ENCODE measurements around the gene DNAH17.

DNAH17 gene, protein sequence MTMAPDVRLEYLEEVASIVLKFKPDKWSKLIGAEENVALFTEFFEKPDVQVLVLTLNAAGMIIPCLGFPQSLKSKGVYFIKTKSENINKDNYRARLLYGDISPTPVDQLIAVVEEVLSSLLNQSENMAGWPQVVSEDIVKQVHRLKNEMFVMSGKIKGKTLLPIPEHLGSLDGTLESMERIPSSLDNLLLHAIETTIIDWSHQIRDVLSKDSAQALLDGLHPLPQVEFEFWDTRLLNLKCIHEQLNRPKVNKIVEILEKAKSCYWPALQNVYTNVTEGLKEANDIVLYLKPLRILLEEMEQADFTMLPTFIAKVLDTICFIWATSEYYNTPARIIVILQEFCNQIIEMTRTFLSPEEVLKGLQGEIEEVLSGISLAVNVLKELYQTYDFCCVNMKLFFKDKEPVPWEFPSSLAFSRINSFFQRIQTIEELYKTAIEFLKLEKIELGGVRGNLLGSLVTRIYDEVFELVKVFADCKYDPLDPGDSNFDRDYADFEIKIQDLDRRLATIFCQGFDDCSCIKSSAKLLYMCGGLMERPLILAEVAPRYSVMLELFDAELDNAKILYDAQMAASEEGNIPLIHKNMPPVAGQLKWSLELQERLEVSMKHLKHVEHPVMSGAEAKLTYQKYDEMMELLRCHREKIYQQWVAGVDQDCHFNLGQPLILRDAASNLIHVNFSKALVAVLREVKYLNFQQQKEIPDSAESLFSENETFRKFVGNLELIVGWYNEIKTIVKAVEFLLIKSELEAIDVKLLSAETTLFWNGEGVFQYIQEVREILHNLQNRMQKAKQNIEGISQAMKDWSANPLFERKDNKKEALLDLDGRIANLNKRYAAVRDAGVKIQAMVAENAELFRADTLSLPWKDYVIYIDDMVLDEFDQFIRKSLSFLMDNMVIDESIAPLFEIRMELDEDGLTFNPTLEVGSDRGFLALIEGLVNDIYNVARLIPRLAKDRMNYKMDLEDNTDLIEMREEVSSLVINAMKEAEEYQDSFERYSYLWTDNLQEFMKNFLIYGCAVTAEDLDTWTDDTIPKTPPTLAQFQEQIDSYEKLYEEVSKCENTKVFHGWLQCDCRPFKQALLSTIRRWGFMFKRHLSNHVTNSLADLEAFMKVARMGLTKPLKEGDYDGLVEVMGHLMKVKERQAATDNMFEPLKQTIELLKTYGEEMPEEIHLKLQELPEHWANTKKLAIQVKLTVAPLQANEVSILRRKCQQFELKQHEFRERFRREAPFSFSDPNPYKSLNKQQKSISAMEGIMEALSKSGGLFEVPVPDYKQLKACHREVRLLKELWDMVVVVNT (N-terminal part only)

DNA sequence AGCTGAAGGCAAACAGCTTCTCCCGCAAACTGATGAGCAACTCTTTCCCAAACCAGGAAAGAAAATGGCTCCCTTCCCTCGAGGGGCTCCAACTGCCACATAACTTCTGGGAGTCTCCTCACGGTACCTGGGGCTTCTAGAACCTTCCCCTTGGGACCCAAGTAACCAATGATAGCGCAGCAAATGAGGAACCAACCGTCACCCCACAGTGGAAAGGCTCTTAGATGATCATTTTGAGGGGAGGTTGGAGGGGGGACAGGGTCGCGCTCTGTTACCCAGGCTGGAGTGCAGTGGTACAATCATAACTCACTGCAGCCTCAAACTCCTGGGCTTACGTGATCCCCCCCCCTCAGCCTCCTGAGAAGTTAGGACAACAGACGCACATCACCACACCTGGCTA is at the start of gene DNAH17:
DNAH17 (minus strand) TSS at position 101 of the 400 bp plus-strand sequence. CDS start 2,339 bp downstream, outside the sequence.
- DNase-seq (ENCODE audit: low read depth, low spot score): no peak
- no peak within 1 kb of the TSS for H3K27ac ChIP-seq

GRCh38 chr17:78624324-78625151 is 47.3 kb upstream of the DNAH17 start:
- H3K27ac ChIP-seq: no peak overlapping the region
- no peak for DNase-seq (ENCODE audit: low read depth, low spot score)

GRCh38 chr17:78623541-78623940 is 46.3 kb upstream of the DNAH17 start:
- no peak for DNase-seq (ENCODE audit: low read depth, low spot score)
- no peak overlapping the region for H3K27ac ChIP-seq

DNA sequence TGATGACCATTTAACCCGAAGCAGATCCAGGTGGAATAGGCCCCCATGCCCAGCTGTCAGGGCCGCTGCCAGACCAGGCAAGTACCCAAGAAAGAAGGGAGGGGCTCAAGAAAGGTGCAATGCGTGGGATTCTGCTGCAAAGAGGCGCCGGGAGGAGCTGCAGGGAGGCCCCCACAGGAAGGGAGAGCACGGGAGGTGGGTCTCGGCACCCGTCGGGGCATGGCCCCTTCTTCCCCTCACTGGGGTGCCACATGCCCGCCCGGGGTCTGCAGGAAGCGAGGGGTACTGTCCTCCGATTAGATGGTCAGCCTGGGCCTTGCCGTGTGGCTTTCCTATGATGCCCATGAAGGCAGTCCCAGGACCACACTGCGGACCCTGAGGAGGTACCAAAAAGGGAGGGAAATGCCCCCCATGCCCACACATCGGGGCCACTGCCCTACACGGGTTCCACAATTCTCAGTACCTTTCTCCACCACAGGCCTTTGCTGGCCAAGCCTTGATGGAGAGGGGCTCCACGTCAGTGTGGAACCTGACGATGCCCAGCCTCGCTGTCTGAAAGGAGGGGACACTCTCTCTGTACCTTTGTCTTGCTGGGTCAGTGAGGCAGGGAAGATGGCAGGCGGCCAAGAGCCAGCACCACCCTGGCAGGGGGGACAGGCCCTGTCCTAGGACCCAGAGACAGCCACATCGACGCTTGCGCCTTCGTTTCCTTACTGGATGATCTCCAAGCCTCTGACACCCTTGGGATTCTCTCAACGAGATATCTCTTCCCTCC is 45.5 kb upstream of the DNAH17 start:
- DNase-seq (ENCODE audit: low read depth, low spot score): no peak
- no peak overlapping the region for H3K27ac ChIP-seq

DNA sequence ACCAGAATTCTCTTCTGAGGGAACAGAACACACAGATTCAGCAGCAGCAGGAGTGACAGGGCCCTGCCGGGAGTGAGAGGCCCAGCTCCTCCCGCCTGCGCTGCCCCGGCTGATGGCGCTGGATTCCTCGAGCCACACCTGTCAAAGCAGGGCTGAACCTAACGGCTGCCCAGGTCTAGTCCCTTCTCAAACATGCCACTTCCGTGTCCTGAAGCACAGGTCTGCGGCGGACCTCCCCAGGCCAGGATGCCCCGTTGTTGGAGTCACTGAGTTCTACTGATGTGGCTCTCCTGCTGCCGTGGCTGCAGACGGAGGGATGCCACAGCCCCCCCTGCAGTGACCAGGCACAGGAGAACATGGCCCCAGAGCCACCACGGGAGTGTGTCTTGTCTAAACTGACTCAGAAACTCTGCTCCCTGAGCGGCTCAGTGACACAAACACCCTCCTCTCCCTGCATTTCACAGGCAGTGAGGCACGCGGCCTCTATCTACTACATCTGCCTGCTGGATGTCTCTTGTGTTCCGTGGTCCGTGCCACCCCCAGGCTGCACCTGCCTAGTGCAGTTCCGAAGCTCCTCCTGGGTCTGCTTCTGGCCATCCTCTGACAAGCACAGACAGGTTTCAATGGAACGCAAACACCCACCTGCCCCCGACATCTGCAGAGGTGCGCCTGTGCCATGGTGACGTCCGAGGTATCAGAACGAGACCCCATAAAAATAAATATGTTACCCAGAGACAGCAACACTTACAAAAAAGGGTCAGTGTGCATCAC is 44.7 kb upstream of the DNAH17 start:
- no peak for DNase-seq (ENCODE audit: low read depth, low spot score)
- no peak overlapping the region for H3K27ac ChIP-seq

- DNase-seq (ENCODE audit: low read depth, low spot score): no peak
Measured at GRCh38 chr17:78620099-78620498, 42.9 kb upstream of the DNAH17 start.

GRCh38 chr17:78619334-78619733 is 42.1 kb upstream of the DNAH17 start:
- no peak overlapping the region for H3K27ac ChIP-seq
- DNase-seq (ENCODE audit: low read depth, low spot score): no peak

More at GRCh38 chr17:78620099-78620498, 42.9 kb upstream of the DNAH17 start:
- no peak overlapping the region for H3K27ac ChIP-seq

DNA sequence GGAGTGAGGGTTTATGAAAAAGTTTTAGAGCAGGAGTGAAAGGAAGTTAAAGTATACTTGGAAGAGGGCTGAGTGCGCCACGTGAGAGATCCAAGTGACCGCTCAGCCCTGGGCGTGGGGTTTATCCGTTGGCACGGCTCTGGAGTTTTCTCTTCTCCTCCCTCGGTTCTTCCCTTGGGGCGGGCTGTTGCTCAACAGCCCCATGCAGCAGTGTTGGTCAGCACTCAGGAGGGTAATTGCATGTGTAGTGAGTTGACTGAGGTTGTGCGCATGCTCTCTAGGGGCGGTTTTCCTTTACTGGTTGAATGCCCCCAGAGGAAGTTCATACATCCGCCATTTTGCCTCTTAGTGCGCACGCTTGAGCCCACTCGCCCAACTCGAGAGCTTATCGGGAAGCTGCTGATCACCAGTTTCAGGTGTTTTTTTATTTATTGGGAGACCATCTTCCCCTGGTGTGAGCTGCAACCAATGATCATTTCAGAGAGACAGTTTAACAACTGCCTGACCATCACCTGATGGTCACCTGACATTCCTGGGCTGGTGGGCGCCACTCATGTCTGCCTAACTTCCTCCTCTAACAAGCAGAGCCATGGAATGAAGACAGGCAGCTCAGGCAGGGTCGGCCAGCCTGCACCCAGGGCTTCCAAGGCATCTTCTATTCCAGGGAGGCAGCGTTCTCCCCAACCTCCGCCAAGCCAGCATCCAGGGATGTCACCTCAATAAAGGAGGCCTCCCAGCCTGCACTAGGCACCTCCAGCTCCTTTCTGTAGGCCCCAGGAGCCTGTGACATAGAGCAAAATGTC is 41.3 kb upstream of the DNAH17 start:
- no peak overlapping the region for H3K27ac ChIP-seq
- DNase-seq (ENCODE audit: low read depth, low spot score): no peak

GRCh38 chr17:78617511-78618061 is 40.4 kb upstream of the DNAH17 start:
- no peak overlapping the region for H3K27ac ChIP-seq
- DNase-seq (ENCODE audit: low read depth, low spot score): no peak

DNA sequence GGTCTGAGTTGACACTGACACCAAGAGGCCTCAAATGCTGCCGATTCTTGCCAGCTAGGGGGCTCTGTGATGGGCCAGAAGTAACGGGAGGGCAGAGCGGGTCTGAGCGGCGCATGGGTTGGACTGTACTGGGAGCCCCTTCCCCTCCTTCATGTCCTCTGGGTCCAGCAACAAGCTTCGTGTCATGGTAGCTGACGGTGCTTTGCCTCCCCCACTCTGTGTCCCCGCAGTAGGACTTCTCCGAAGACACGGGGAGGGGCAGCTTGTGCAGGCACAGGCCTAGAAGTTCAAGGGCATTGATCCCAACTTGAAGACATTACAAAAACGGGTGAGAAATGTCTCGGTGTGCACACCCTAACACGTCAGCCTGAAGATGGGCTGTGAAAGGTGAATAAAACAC is 39.8 kb upstream of the DNAH17 start:
- no peak for DNase-seq (ENCODE audit: low read depth, low spot score)
- no peak overlapping the region for H3K27ac ChIP-seq

DNA sequence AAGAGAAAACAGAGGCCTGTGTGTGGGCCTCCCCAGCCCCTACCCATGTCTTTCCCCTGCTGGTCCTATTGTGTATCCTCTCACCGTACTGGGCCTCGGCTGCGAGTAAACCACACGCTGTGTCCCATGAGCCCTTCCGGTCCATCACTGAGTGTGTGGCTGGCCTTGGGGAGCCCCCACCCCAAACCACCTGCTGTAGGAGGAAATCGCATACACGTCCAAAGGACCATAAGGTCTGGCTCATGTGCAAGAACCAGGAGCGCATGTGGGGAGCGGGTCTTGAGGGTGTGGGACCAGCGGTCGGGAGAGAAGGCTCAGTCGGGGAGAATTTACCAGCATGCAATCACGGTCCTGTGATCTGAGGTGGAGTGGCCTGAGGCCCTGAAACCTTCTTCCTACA is 38.4 kb upstream of the DNAH17 start:
- H3K27ac ChIP-seq: no peak overlapping the region
- DNase-seq (ENCODE audit: low read depth, low spot score): no peak

DNA sequence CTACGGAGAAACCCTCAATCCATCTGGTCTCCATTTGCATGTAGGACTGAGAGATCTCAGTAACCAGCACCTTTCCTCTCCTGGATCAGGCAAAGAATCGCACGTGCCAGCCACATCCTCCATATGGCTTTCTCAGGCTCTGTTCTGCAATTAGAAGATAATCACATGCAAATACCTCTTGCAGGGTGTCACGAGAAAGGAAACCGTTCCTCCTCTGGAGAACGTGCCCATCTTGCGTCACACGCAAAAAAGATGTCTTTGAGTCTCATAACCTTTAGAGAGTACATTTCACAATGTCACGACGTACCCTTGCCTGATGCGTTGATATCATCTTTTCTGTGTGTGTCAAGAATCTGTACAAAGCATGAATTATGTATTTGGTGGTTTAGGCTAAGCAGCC is 36.2 kb upstream of the DNAH17 start:
- DNase-seq (ENCODE audit: low read depth, low spot score): no peak
- no peak overlapping the region for H3K27ac ChIP-seq

- H3K27ac ChIP-seq: no peak overlapping the region
- no peak for DNase-seq (ENCODE audit: low read depth, low spot score)
Measured at GRCh38 chr17:78611607-78612006, 34.4 kb upstream of the DNAH17 start.

DNA sequence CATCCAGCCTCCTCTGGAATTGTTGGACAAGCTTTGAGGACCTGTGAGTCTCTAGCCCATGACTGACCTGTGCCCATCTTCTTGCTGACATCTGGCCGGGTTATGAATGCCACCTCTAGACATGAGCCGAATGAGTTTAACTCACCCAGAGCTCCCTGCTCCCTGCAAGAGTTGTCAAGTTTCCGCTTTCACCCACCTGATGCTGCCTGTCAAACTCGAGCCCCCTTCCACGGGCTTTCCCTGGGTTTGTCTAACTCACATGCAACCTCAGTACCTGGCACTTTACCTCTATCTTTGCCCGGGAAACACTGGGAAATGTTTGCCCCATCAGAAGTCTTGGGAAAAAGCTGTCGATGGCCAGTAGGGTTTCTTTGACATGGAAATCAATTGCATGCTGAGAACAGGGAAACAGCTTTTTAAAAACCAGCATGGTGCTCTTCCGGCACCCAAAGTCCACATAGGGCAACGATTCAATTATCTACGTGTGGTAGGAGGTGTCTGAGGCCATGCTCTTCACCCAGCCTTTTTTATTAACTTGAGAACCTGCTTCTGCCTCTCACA is 33.8 kb upstream of the DNAH17 start:
- no peak overlapping the region for H3K27ac ChIP-seq
- DNase-seq (ENCODE audit: low read depth, low spot score): no peak

DNA sequence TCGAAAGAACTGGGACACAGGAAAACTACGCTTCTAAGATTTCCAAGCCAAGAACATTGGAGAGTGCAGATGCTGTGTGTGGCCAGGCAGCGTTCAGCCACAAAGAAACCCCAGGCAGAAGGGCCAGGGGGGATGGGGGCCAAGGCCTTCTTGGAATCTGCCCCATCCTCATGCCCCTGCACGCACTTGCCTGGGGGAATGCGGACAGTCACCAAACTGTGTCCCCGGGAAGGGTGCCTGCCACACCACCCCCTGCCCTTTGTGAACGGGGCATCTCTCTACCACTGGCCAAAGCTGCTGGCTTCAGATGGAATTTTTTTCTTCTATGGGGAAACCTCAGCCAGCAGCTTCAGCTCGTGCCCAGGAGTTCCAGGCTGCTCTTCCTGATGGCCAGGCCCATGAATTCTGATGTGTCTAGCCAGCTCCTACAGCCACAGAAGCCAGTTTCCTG is 32.0 kb upstream of the DNAH17 start:
- no peak overlapping the region for H3K27ac ChIP-seq
- no peak for DNase-seq (ENCODE audit: low read depth, low spot score)

- DNase-seq (ENCODE audit: low read depth, low spot score): no peak
- H3K27ac ChIP-seq: no peak overlapping the region
Measured at GRCh38 chr17:78608804-78609186, 31.6 kb upstream of the DNAH17 start.

Data from epithelial cell of prostate (primary cell).